IPS-NIHi7 (cell line): Measurements from ENCODE around the gene NOL9.
"Not testable (repeated sequence)": the region's sequence is repeated elsewhere in the genome, so short reads cannot be mapped to it uniquely, and the experiment has no call there.

Source experiments
- DNase-seq: peaks from one replicate; pipeline ENCODE4 v3.0.0; 2012; ENCODE audit warnings: mixed read lengths; ENCODE audit errors: extremely low spot score

NOL9 gene

DNA sequence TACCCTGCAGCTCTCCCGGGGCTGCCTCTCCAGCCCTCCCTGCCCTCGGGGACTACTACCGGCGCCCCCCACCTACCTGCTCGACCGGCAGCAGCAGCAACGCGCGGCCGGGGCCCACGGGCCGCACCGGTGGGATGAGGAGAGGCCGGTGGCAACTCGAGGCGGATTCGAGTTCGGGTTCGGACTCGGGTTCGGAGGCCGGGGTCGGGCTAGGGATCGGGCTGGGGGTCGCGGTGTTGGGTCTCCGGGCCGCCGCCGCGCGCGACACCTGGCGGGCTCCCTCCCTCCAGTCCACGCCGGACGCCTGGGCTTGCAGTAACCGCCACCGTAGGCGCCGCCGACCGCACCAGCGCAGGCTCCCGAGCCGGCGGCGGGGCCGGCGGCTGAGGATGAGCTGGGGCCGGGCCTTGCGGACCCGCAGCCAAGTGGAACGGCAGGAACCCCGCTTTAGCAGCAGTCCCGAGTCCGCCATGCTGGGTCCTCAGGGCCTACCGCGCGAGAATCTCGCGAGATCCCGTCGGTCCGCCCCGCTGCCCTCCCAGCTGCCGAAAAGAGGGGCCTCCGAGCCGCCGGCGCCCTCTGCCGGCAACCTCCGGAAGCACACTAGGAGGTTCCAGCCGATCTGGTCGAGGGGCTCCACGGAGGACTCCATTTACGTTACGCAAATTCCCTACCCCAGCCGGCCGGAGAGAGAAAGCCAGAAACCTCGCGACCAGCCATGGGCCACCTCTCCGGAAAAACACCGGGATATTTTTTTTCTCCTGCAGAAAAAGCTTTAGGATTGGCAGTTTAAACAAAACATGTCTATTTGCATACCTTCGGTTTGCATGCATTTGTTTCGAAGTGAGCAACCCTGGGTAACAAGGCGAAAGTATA, at the start of gene NOL9:
TSS of gene NOL9 (minus strand) at position 483 of the 876 bp plus-strand sequence. CDS start at position 472, 11 bp downstream.
- peak; percentile 99 for DNase-seq

- DNase-seq: no peak
Measured at GRCh38 chr1:6603238-6603914, 49.1 kb upstream of the NOL9 start.

DNA sequence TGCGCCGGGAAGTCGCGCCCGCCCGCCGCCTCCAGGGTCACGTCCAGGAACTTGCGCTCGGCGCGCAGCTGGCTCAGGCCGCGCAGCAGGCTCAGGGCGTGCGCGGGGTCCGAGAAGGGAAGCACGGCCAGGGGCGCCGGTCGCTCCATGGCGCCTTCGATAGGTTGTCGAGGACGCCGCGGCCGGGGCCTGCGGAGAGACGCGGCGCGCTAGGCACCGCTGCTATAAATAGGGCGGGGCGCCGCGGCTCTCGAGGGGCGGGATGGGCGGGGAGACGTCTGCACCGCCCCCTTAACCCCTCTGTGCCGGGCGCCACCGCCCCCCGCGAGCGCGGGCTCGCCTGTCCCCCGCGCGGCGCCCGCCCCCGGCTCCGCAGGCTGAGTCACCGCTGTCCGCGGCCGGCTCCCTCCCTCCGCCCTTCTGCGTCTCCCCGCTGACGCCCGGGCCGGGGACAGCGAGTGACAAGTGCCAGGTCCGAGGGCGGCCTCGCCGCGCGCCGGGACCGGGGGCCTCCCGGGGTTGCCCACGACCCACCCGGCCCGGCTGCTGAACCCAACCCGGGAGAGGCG, 48.4 kb upstream of the NOL9 start, which contains the start of gene KLHL21:
TSS of gene KLHL21 (minus strand) at position 201 of the 569 bp plus-strand sequence. CDS start at position 149, 52 bp downstream.
- DNase-seq: peak; percentile 88

- no peak for DNase-seq
Measured at GRCh38 chr1:6601923-6602668, 47.8 kb upstream of the NOL9 start.

GRCh38 chr1:6601049-6601922, 47.0 kb upstream of the NOL9 start:
- DNase-seq: peak; percentile 52

DNA sequence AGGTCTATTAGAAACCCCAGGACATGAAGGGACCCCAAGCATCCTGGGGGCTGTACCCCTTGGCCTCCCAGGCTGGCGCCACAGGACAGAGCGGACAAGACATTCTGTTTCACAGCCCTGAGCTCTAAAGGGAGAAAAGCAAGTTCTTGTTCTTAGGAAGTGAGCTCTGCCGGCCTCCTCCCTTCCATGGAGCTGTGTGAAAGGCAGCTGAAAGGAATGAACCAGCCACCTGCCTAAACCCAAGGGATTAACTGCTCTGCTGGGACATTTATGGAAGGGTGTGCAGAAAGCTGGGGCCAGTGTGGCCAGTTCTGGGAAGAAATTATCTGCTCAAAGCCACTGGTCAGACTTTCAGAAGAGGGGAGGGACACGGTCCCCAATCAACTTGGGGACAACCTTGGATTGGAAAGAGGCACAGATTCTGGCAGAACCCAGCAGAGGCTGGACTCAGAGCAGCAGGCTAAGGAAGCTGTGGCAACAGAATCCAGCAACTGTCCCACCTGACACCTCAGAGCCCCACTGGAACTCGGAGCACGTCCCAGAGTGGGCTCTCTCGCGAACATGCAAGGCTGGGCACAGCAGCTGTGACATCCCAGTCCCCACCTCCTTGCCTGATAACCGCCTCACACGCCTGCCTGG, 46.2 kb upstream of the NOL9 start:
- DNase-seq: no peak

DNA sequence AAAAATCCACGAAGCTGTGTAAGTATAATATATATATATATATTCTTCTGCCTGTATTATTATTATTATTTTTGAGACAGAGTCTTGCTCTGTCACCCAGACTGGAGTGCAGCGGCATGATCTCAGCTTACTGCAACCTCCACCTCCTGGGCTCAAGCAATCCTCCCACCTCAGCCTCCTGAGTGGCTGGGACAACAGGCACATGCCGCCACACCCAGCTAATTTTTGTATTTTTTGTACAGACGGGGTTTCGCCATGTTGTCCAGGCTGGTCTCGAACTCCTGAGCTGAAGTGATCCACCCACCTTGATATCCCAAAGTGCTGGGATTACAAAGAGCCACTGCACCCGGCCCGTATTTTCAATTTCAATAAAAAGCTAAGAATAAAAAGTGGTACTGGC, 45.7 kb upstream of the NOL9 start:
- not testable (repeated sequence) for DNase-seq

GRCh38 chr1:6599141-6599975, 45.0 kb upstream of the NOL9 start:
- no peak for DNase-seq

DNA sequence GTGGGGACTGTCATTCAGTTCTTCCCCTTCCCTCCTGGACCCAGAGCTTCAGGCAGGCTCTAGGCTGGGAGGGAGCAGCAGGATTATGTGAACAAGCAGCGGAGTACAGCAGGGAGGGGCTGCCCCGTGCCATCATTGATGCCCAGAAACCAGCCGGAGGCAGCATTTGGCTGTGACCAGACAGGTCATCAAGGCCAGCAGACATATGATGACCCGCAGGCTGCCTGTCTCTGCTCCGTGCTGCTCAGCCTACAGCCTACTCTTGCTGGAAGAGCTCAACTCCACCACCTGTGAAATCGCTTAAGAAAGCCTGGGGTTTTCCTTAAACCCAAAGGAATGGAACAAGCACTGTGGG, 43.4 kb upstream of the NOL9 start:
- no peak for DNase-seq

DNA sequence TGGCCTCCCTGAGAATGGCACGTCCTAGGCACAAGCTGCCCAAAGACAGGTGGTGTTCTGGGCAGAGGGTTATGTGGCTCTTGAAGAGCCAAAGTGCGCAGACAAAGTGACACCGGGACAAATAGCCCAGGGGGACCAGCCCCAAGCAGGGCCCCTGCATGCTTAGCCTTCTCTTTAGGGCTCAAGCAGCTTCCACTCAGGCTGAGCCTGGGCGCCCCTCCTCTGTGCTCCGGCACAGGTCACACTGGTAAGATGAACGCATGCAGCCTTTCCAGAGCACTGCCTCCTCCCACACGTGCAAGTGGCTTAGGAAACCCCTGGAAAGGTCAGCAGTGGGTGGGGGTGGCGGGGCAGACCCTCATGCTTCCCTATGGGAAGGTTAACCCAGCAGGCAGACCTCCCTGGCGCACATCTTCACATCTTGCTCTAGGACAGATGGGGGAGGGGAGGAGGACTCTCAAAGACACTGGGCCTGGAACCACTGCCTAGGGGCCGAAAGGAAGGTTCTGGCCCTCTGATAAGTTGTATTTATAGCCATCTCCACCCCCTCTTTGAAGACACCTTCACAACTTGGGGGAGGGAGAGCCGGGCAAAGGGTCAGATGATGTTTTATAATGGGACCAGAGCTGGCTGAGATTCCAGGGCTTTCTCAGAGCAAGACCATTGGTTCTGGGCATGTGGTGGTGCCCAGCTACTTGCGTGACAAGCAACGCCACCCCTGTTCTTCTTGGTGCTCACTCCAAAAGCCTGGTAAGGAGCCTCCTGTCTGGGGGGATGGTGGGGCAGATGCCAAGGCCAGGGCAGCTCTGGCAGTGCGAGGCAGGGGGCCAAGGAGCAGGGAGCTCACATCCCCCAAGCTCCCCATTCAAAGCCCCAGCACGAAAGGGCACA, 42.8 kb upstream of the NOL9 start:
- DNase-seq: no peak

DNA sequence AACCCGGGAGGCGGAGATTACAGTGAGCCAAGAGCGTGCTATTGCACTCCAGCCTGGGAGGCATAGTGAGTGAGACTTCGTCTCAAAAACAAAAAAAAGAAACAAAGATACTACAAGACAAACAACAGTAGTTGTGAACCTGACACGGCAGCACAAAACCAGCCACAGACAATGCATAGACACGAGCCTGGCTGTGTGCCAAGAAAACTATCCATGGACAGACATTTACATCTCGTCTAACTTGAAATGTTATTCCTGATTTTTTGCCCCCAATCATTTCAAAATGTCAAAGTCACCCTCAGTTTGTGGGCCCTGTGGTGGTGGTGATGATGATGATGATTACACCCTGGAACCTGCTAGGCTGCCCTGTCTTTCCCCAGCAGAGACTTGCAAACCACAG, 42.0 kb upstream of the NOL9 start:
- DNase-seq: no peak

DNA sequence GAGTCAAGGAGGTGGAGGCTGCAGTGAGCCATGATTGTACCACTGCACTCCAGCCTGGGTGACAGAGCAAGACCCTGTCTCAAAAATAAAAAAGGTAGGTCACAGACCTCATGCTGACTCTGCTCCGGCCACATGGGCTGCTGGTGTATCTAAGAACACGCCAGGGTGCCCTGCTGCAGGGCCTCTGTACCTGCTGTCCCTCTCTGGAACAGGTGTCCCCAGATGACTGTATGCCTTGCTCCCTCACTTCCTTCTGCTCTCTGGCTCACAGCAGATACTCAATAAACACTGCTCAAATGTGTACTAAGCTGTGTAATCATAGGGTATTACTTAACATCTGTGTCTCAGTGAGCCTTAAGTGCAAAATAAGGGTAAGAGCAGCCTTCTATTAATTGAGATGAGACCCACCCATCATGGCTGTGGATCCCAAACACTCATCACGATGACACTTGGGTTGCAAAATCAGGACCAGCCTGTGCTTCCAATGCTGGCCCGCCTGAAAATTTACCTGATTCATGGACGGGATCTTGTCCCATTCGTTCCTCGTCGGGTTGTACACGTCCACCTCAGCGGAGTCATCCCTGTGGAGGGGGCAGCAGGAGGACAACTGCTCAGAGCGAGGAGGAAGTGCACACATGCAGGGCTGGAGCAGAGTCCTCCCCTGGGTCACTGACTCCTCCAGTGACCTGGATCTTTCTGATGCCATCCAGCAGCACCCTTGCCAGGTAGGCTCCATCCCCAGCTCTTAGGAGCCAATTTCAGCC, 40.8 kb upstream of the NOL9 start:
- no peak for DNase-seq

DNA sequence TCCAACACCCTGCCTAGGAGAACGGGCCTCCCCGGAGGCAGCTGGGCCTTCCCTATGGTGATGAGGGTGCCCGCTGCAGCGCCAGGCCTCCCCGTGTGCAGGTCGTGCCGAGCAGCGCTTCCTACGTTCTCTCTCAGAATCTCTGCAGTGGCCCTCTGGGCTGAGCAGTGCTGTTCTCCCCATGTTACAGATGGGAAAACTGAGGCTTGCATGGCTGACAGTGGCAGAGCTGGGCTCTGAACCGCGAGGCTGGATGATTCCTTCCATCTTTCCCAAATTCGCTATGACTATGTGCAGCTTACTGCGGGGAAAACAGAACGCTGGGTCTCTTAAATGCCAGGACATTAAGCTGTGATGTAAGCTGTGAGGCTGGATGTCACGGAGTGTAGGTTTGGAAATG, 39.5 kb upstream of the NOL9 start:
- DNase-seq: no peak

- no peak for DNase-seq
Measured at GRCh38 chr1:6592865-6593593, 38.7 kb upstream of the NOL9 start.

GRCh38 chr1:6592441-6592840, 38.1 kb upstream of the NOL9 start:
- DNase-seq: no peak

- DNase-seq: no peak
Measured at GRCh38 chr1:6591644-6592043, 37.3 kb upstream of the NOL9 start.

GRCh38 chr1:6591222-6591621, 36.9 kb upstream of the NOL9 start:
- DNase-seq: no peak
